Endometrium (tissue), 2 donors: Measurements from ENCODE around the gene CENPP.

ENCODE experiments used
- FAIRE-seq: peaks from 2 replicates; lab custom pipeline; 2012; peaks lifted over from hg19 to GRCh38; lab: Jason Lieb, UNC
- donor health status: control.
- donor health status: control.

The CENPP gene

GRCh38 chr9:92380603-92381002, 54.9 kb downstream of the CENPP start:
- no peak for FAIRE-seq

- FAIRE-seq, result no peak
Measured at GRCh38 chr9:92381775-92382174, 56.0 kb downstream of the CENPP start.

GRCh38 chr9:92384375-92384774, 58.6 kb downstream of the CENPP start:
- FAIRE-seq, result no peak

GRCh38 chr9:92385001-92385400, 59.2 kb downstream of the CENPP start:
- peak; percentile 8 for FAIRE-seq

- no peak for FAIRE-seq
Measured at GRCh38 chr9:92385477-92385876, 59.7 kb downstream of the CENPP start.

GRCh38 chr9:92385953-92386352, 60.2 kb downstream of the CENPP start:
- FAIRE-seq, result no peak

GRCh38 chr9:92392690-92393089, 66.9 kb downstream of the CENPP start:
- no peak for FAIRE-seq

- no peak for FAIRE-seq
Measured at GRCh38 chr9:92393686-92394085, 67.9 kb downstream of the CENPP start.

GRCh38 chr9:92395617-92396016, 69.9 kb downstream of the CENPP start:
- FAIRE-seq, result no peak

- FAIRE-seq, result no peak
Measured at GRCh38 chr9:92397853-92398252, 72.1 kb downstream of the CENPP start.

- FAIRE-seq, result no peak
Measured at GRCh38 chr9:92402360-92402759, 76.6 kb downstream of the CENPP start.

- FAIRE-seq, result peak; percentile 86
Measured at GRCh38 chr9:92402826-92403745, 77.3 kb downstream of the CENPP start.

GRCh38 chr9:92404042-92404836, 78.5 kb downstream of the CENPP start, which contains the start of gene OGN:
Gene OGN (minus strand): TSS chr9:92404578. CDS start chr9:92403407, 1,171 bp downstream.
- no peak for FAIRE-seq

- FAIRE-seq, result no peak
Measured at GRCh38 chr9:92405818-92406217, 80.1 kb downstream of the CENPP start.

GRCh38 chr9:92406477-92406876, 80.7 kb downstream of the CENPP start:
- no peak for FAIRE-seq

- FAIRE-seq, result no peak
Measured at GRCh38 chr9:92407818-92408217, 82.1 kb downstream of the CENPP start.

- no peak for FAIRE-seq
Measured at GRCh38 chr9:92408747-92409478, 83.2 kb downstream of the CENPP start.

- FAIRE-seq, result peak; percentile 26
Measured at GRCh38 chr9:92411157-92411556, 85.4 kb downstream of the CENPP start.

GRCh38 chr9:92414566-92414965, 88.8 kb downstream of the CENPP start:
- FAIRE-seq, result no peak

GRCh38 chr9:92422611-92423338, 97.0 kb downstream of the CENPP start:
- FAIRE-seq, result no peak

GRCh38 chr9:92423612-92424011, 97.9 kb downstream of the CENPP start:
- FAIRE-seq, result no peak

GRCh38 chr9:92424340-92424739, 98.6 kb downstream of the CENPP start, which contains the start of gene OMD:
Gene OMD (minus strand): TSS chr9:92424471. CDS start chr9:92417558, 6,913 bp downstream.
- FAIRE-seq, result peak; percentile 96
